Hepatic stellate cell (primary cell): ENCODE results near the gene CTNNBL1.
"Not testable (repeated sequence)": the region's sequence is repeated elsewhere in the genome, so short reads cannot be mapped to it uniquely, and the experiment has no call there.

Experiments
- DNase-seq: peaks from one replicate; pipeline ENCODE4 v3.0.0; 2011; ENCODE audit warnings: low spot score

CTNNBL1 gene

DNA sequence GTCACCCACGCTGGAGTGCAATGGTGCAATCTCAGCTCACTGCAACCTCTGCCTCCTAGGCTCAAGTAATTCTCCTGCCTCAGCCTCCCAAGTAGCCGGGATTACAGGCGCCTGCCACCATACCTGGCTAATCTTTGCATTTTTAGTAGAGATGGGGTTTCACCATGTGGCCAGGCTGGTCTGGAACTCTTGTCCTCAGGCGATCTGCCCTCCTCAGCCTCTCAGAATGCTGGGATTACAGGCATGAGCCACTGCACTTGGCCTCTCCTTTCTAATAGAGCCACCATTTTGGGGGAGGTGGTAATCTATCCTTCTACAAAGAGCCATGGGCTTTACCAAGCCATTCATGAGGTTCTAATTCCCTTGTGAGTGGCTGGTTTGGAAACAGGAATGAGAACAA lies 14.1 kb upstream of the CTNNBL1 start:
- DNase-seq: not testable (repeated sequence)

GRCh38 chr20:37680420-37680819 lies 13.4 kb upstream of the CTNNBL1 start:
- peak; percentile 13 for DNase-seq

GRCh38 chr20:37681384-37682112 lies 12.3 kb upstream of the CTNNBL1 start:
- no peak for DNase-seq

DNA sequence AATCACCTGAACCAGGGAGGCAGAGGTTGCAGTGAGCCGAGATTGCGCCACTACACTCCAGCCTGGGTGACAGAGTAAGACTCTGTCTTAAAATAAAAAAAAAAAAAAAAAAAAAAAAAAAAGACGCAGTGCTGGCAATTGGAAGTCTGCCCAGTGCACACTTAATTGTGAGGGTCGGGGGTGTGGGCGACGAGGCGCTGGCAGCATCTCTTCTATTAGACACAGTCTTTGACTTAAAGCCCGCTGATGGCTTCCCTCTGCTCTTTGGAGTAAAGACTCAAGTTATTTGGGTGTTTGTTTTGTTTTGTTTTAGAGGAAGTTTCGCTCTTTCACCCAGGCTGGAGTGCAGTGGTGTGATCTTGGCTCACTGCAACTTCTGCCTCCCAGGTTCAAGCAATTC lies 10.7 kb upstream of the CTNNBL1 start:
- DNase-seq: not testable (repeated sequence)

- no peak for DNase-seq
Observed at GRCh38 chr20:37686762-37687477, 6.9 kb upstream of the CTNNBL1 start.

- DNase-seq: no peak
Observed at GRCh38 chr20:37687478-37687805, 6.4 kb upstream of the CTNNBL1 start.

DNA sequence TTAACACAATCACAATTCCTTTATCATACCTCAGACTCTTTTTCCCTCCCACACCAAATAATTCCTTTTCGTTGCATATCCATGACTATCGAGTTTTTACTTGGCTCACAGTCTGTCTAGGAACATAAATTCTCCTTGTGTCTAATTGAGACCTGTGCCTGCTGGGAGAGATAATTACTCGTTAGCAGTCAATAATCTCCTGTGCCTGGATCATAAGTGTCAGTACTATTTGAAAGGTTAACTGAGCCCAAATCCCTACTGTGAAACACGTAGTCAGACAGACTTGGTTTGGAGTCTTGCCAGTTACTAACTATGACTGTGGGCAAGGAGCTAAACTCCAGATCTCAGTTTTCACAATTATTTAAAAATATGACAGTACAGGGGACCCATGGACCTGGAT lies 5.7 kb upstream of the CTNNBL1 start:
- no peak for DNase-seq

DNA sequence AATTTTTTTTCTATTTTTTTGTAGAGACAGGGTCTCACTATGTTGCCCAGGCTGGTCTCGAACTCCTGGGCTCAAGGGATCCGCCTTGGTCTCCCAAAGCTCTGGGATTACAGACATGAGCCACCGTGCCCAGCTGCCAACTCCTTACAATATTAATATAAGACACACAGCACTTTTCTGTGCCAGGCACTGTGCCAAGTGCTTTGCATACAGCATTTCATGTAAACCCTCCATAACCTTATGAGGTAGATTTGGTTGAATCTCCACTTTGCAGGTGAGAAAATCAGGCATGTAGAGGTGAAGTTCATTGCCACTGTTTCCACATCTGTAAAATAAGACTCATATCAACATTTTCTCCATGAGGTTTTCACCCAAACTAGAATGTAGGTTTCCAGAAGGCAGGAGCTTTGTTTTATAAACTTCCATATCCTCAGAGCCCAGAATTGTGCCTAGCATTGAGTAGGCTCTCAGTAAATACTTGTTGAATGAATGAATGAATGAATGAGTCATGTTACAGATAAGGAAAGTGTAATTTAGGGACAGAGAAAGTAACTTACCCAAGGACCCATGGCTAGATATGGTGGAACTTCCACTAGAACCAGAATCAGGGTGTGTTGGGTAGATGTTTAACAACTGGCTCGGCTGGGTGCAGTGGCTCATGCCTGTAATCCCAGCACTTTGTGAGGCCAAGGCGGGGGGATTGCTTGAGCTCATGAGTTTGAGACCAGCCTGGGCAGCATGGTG lies 3.0 kb upstream of the CTNNBL1 start:
- DNase-seq: no peak

- no peak for DNase-seq
Observed at GRCh38 chr20:37692459-37693166, 1.2 kb upstream of the CTNNBL1 start.

GRCh38 chr20:37693242-37693634 lies 592 bp upstream of the CTNNBL1 start:
- no peak for DNase-seq

- no peak for DNase-seq
Observed at GRCh38 chr20:37695684-37696342, 2.0 kb downstream of the CTNNBL1 start.

DNA sequence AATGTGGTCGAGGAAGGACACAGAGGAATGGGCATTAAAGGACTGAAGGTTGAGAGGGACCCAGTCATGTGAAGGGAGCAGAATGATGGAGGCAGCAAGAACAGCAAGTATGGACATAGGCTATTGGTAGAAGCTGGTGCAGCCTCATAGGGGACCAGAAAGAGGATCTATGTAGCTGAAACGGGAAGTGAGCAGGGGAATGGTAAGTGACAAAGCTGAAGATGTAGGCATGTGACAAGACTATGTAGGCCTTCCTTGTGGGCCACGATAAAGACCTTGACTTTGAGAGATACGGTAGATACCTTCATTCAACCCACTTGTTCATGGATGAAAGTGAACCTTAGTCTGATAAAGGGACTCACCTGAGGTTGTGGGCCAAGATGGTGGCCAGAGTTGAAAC lies 3.5 kb downstream of the CTNNBL1 start:
- no peak for DNase-seq

DNA sequence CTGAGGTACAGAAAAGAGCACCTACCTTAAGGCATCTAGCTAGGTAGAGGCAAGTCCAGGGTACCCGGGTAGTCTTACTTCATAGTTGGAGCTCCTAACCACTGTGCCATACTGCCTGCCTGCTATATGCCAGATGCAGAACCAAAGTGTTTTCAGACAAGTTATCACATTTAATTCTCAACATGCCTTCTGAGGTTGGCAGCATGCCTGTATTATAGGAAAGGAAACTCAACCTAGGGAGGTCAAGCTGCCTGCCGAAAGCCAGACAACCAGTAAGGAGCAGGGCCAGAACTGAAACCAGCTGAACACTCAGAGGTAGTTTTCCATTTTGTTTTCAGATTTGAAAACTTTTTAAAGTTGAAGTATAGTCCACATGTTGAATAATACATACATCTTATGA lies 5.4 kb downstream of the CTNNBL1 start:
- DNase-seq: no peak

DNA sequence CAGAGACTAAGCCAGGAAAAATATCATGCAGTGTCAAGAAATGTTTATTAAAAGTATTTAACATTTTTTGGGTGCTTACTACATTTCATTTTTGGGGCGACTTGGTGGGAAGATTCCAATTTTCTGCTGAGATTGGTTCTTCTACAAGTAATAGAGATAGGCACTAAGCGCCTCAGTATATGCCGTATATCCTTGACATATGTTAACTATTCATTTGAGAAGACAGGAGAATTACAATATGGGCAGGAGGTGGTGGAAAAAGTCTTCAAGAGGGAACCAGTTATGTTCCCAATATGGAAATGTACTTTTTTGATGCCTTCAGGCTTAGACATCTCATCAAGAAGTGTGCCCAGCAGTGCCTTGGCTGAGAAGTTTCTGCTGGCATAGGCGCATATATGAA lies 6.5 kb downstream of the CTNNBL1 start:
- no peak for DNase-seq

- not testable (repeated sequence) for DNase-seq
Observed at GRCh38 chr20:37701676-37702075, 7.8 kb downstream of the CTNNBL1 start.

DNA sequence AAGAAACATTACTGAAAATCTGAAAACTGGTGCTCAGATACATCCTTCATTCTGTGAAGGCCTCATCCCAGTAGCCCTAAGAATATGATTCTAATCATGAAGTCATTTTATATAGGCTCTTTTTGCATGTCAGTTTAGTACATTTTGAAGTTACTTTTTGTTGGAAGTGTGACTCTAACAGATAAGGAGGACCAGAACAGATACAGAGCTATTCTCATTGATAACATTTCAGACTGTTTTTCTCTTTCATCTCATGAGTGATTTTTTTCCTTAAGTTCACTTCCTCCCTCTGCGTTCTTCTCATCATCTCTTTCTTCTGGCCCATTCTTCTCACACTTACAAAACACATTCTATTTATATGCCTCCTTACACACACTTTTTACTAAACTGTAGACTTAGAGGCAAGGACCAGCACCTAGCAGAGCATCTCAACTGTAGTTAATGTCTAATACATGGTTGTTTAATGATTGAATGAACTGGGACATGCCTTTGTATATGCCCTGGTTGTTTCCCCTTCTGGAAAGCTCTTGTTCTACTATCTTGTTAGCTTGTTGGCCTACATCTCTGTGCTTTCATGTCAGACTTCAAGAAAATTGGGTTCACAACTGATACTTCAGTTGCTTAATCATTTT lies 8.7 kb downstream of the CTNNBL1 start:
- DNase-seq: no peak

DNA sequence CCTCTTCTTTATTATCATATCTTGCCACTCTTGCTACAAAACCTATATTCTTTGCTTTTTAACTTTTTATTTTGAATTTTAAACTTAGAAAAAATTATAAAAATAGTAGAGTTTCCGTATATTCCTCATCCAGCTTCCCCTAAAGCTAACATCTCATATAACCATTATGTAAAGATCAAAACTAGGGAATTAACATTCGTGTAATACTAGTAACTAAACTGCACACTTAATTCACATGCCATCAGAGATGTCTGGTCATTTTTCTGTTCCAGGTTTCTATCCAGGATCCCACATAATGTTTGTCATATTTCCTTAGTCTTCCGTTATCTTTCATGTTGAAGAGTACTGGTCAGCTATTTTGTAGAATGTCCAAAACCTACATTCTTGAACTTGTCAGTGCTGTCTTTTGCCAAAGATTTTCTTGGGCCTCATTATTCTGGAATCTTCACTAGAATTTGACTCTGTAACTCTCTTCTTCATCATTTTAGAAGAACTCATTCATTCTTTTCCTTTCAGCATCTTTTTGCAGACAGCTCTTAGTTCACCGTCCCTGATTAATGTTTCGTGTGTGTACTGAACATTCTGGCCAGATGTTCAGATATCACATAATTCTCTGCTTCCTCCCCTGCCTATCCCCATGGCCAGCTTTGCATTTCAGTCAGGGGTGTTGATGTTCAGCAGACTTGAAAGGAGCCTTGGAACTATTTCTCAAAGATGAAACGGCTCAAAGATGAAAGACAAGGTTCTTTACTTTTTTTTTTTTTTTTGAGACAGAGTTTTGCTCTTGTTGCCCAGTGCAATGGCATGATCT lies 9.4 kb downstream of the CTNNBL1 start:
- DNase-seq: no peak

DNA sequence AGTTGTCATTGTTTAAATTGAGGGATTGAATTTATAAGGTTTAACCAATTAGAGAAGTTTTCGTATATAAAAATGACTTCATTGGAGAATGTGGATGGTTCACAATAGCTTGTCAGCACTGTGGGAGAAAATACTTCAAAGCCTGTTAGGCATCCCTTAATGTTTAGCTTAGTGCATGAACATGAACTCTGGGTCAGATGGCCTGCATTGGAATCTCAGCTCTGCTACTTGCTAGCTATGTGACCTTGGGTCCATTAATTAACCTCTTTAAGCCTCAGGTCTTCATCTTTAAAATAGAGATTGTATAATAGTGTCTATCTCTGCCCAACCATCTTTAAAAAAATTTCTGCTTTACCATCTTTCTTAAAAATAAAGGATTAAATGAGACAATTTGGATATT lies 11.1 kb downstream of the CTNNBL1 start:
- DNase-seq: no peak

DNA sequence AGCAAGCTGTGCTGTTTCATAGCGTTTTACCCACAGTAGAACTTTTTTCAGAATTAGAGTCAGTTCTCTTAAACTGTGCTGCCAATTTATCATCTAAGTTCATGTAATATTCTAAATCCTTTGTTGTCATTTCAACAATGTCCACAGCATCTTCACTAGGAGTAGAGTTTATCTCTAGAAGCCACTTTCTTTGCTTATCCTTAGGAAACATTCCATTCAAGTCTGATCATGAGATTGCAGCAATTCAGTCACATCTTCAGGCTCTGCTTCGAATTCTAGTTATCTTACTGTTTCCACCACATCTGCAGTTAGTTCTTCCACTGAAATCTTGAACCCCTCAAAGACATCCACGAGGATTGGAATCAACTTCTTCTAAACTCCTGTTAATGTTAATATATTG lies 12.5 kb downstream of the CTNNBL1 start:
- DNase-seq: no peak

DNA sequence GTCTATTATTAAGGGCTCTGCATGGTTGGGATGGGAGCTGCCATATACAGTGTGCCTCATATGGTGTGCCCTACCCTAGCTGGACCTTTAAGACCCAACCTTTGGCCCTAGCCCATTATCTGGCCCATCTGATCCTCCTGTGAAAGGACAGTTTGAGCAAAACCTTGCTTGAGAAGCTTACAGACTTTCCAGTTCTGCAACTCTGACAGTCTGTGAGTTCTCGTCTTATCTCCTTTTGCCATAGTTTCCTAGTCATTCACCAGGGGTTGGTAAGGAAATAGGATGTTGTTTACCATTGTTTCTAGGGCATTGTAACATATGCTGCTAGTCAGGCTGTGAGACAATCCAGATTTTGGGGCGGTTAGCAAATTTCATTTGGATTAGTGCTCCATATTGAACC lies 17.2 kb downstream of the CTNNBL1 start:
- DNase-seq: no peak
